Right renal cortex interstitium (tissue), 3 donors: Measurements from ENCODE around the gene TENT4A. TPM values are rescaled to one million over a fixed set of nuclear protein-coding genes. Genes with fewer than 3 reads are reported as not detected.

Experiments used
- DNase-seq, 3 donors: peaks; one replicate each; pipeline ENCODE4 v3.0.0-alpha.2; 2013; ENCODE audit warnings: low read depth in 3 of 3, low spot score in 2 of 3
- polyA plus RNA-seq, 3 donors: library from polyadenylated mRNA; unstranded; fragments of 120-200 nt; gene quantifications; one replicate each; pipeline ENCODE4 v1.2.1, GENCODE V29; 2013; ENCODE audit not compliant: insufficient read length in 3 of 3

TENT4A gene
- polyA plus RNA-seq, 3 donors, result 20.1 to 23.3 (median 22.4) TPM

DNA sequence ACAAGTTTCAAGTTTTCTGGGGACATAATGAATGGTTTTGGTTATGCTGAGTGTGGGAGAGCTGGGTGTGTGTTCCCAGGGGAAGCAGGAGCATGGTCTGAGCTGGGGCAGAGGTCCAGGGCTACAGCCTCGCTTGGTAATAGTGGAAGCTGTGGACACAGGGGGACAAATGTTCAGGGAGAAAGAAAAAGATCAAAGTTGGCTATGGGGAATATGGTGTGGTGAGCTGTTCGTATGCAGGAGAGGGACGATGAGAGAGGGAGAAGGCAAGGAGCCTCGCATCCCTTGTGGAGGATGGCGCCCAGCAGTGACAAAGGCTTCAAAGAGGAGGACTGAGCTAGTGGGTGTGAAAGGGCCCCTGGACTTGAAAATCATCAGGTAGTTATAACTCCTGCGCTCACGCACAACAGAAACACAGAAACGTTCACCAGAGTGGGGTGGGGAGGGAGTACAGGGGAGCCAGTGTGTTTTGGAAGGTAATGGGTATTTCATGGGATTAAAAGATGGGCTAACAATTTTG, 77.2 kb downstream of the TENT4A start:
- no peak for DNase-seq

DNA sequence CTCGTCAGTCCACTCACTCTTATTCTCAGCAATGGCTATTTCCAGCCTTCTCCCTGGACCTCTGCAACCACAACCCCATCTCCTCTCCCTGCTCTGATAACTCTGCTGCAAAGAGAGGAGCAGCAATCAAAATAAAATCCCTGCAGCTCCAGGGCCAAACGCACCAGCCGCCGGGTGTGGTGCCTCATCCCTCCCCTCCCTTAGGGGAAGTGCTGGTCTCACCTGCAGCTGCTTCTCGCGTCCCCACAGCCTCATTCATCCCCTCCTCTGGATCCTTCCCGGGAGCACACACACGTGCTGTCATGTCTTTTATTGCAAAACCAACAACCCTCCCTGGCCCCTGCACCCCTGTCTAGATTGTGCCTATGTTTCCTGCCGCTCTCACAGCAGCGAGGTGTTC, 77.8 kb downstream of the TENT4A start:
- DNase-seq, result no peak

DNA sequence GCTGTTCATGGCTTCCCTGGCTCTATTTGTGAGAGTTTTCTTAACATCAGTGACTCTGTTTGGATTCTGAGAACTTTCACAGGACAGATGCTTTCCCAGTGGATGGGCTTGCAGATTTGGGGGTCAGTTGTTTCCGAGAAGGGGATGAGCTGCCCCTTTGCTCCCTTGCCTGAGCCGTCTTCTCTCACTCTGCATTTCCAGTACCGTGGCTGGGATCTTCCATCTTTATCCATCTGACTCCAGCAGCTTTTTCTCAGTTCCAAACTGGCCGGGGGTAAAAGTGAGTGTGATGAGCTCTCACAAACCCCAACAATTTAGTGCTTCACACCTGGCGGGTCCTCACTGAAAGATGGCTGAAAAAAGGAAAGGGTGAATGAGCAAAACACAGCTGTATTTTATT, 79.1 kb downstream of the TENT4A start:
- DNase-seq, result no peak

DNA sequence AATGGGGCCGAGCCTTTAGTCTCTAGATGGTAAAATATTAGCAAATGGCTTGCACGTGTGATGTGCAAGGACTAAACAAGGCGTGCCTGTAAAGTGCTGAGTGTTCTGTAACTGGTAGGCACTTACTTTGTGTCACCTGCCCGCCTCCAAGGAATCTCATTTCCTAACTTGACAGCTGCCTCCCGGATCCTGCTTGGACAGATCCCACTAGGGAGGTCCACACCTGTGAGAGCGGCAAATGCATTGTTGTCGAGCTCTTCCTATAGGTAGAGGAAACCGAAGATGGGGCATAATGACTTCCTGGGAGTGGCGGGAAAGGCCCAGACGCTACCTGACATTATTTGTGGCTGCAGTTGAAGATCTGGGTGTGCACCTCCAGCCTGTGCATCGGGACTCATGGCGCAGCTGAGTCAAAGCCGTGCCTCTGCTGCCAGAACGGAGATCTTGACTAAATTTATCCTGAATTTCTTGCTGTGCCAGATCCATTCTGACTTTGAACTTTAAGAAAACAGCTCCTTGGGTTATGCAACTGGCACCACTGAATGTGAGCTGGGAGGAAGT, 79.8 kb downstream of the TENT4A start:
- no peak for DNase-seq

DNA sequence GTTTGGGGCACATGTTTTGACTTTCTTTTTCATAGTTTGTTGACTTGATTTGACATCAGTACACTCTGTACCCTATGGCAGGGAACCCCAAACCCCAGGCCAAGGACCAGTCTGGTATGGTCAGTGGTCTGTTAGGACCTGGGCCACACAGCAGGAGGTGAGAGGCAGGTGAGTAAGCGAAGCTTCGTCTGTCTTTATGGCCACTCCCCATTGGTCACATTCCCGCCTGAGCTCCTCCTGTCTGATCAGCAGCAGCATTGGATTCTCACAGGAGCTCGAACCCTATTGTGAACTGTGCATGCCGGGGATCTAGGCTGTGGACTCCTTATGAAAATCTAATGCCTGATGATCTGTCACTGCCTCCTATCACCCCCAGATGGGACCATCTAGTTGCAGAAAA, 88.0 kb downstream of the TENT4A start:
- DNase-seq, result no peak

DNA sequence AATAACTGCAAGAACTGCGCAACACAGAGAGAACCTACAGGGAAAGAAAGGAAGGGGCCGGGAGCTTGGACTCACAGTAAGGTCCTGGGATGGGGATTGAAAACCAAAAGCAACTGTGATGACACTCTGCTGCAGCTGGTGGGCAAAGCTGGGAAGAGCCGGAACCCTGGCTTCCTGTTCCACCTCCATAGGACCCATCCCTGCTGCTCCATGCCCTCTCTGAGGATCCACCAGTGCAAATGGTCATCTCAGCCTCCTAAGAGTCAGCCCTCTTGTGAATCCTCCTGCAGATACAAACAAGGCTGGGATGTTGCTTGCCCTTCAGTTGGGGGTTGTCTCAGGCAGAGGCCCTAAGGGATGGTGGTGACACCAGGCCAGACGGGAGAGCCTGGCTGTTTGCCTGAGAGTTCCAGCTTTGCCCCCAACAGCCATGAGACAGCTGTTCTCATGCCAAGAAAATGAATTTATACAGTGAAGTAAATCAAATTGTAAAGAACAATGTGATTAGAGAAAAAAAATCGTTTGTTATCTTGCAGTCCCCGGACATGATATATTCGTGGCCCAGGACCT, 90.8 kb downstream of the TENT4A start:
- DNase-seq, result no peak

DNA sequence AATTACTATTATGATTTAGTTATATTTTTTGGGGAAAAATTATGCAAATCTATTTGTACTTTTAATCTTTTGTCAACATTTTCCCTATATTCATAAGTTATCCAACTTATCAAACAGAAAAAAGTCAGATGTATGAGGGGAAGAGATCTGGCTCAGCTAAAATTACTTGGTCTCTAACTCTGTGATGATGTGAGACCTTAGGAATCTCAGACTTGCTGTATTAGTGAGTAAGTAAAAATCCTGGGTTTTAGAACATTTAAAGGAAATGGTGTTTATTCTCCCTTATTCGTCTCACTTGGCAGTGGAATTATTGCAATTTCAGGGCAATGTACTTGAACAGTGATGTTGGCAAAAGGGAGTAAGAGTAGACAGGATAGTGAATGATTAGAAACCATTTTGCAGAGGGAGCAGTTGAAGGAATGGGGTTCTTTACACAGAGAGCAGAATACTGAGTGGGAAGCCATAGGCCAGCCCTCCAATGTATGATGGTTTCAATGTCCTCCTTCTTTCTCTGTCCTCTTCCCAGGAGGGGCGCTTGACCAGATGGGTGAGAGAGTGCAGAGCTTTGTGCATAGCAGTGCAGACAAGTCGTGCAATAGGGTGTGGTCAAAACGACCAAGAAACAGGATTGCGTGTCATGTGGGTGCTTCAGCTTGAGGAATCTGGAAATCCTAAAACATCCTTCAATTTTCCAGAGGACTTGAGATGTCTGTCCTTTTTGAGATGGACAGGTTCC, 91.7 kb downstream of the TENT4A start:
- DNase-seq, result no peak

DNA sequence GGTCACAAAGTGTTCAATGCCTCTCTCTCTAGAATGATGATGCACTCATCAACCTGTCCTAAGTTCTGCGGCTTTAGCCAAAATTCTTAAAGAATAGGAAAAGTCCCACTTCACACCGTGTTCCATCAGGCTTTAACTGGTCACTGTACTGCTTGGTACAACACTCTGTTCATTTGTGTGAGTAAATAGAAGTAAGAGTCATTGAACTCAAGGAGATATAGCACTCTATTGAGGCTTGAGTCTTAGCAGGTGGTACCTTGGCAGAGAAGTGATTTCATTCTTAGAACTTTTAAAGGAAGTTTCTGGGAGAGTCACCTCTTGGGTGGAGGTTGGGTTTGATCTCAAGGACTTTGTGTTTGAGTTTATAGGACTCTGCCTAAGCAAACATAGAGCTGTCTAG, 92.6 kb downstream of the TENT4A start:
- DNase-seq, result no peak

Other genes with a start within 250 kb of the TENT4A start
- 10 to 100 TPM; 49.2 to 50.7 (median 49.9) TPM for gene NSUN2, start 80.4 kb upstream of the TENT4A start, polyA plus RNA-seq
- gene SRD5A1, start 80.0 kb upstream of the TENT4A start, polyA plus RNA-seq, result 10 to 100 TPM in 2 of 3 donors, 1 to 10 TPM in 1; 9.9 to 12.0 (median 10.6) TPM